Immature natural killer cell (primary cell): ENCODE results near the gene PLPP1. TPM values are rescaled to one million over a fixed set of nuclear protein-coding genes. Genes with fewer than 3 reads are reported as not detected.

Source experiments
- DNase-seq, 3 donors: peaks; one replicate each; pipeline ENCODE4 v3.0.0; 2022; ENCODE audit warnings: mixed read lengths in 1 of 3
- H3K27ac Mint-ChIP-seq, 6 donors: one replicate each; pipeline ENCODE4 v1.8.0; 2020; ENCODE audit warnings: mixed read lengths in 6 of 6, mild to moderate bottlenecking in 5 of 6, inconsistent platforms in 4 of 6, moderate library complexity in 3 of 6
- H3K27me3 Mint-ChIP-seq, 3 donors: one replicate each; pipeline ENCODE4 v1.8.0; 2020 to 2021; ENCODE audit warnings: low read depth in 3 of 3, mild to moderate bottlenecking in 3 of 3, mixed read lengths in 3 of 3, moderate library complexity in 3 of 3, inconsistent platforms in 1 of 3
- H3K36me3 Mint-ChIP-seq, 3 donors: one replicate each; pipeline ENCODE4 v1.8.0; 2020; ENCODE audit warnings: mixed read lengths in 3 of 3, inconsistent platforms in 2 of 3, mild to moderate bottlenecking in 2 of 3
- H3K4me1 Mint-ChIP-seq, 2 donors: one replicate each; pipeline ENCODE4 v1.8.0; 2020; ENCODE audit warnings: inconsistent platforms in 2 of 2, mild to moderate bottlenecking in 2 of 2, mixed read lengths in 2 of 2, moderate library complexity in 1 of 2
- H3K4me3 Mint-ChIP-seq, 5 donors: one replicate each; pipeline ENCODE4 v1.8.0; 2020; ENCODE audit warnings: mild to moderate bottlenecking in 5 of 5, mixed read lengths in 5 of 5, inconsistent platforms in 3 of 5, moderate library complexity in 3 of 5
- H3K9me3 Mint-ChIP-seq, 6 donors: one replicate each; pipeline ENCODE4 v1.8.0; 2020; ENCODE audit warnings: mild to moderate bottlenecking in 6 of 6, mixed read lengths in 6 of 6, inconsistent platforms in 4 of 6, moderate library complexity in 3 of 6
- polyA plus RNA-seq, 3 donors: library from polyadenylated mRNA; unstranded; fragments of 300-500 nt; fragmentation: Illumina TruSeq; gene quantifications; one replicate each; pipeline ENCODE4 v1.2.3, GENCODE V29; 2021

The PLPP1 gene
- polyA plus RNA-seq, 3 donors from 2014 or later: 2.2 to 9.8 (median 3.4) TPM

GRCh38 chr5:55416306-55416705 lies 118.5 kb downstream of the PLPP1 start:
- H3K4me3 Mint-ChIP-seq: no peak overlapping the region
- H3K4me1 Mint-ChIP-seq: peaks cover 12 to 16% of the 10 kb centered on the region in 2 donors
- no peaks in the 10 kb centered on the region for H3K27me3 Mint-ChIP-seq
- H3K9me3 Mint-ChIP-seq: no peaks in the 10 kb centered on the region
- no peak overlapping the region for H3K27ac Mint-ChIP-seq
- H3K36me3 Mint-ChIP-seq: peaks cover 16 to 41% (median 16%) of the 10 kb centered on the region in 3 donors
- DNase-seq: no peak

- H3K9me3 Mint-ChIP-seq: no peaks in the 10 kb centered on the region
- DNase-seq: no peak
- H3K27ac Mint-ChIP-seq: peak overlapping the region in 1 of 6 donors; percentile 4
- peaks cover 20 to 44% (median 21%) of the 10 kb centered on the region in 3 donors for H3K36me3 Mint-ChIP-seq
- H3K4me1 Mint-ChIP-seq: peaks cover 0 to 3% of the 10 kb centered on the region in 2 donors
- no peaks in the 10 kb centered on the region for H3K27me3 Mint-ChIP-seq
- H3K4me3 Mint-ChIP-seq: no peak overlapping the region
Measured at GRCh38 chr5:55415071-55415470, 119.7 kb downstream of the PLPP1 start.

- Mint-ChIP-seq H3K4me1 (no peaks in the 10 kb centered on the region), H3K36me3 (peaks cover 21 to 37% (median 28%) of the 10 kb centered on the region in 3 donors), H3K27me3 (no peaks in the 10 kb centered on the region), H3K27ac (no peak overlapping the region), H3K4me3 (no peak overlapping the region), H3K9me3 (no peaks in the 10 kb centered on the region)
- DNase-seq: no peak
Measured at GRCh38 chr5:55413644-55414043, 121.1 kb downstream of the PLPP1 start.

GRCh38 chr5:55411876-55412275 lies 122.9 kb downstream of the PLPP1 start:
- no peak overlapping the region for H3K27ac Mint-ChIP-seq
- H3K9me3 Mint-ChIP-seq: no peaks in the 10 kb centered on the region
- H3K4me3 Mint-ChIP-seq: no peak overlapping the region
- DNase-seq: no peak
- no peaks in the 10 kb centered on the region for H3K27me3 Mint-ChIP-seq
- no peaks in the 10 kb centered on the region for H3K4me1 Mint-ChIP-seq
- H3K36me3 Mint-ChIP-seq: peaks cover 22 to 39% (median 32%) of the 10 kb centered on the region in 3 donors

- no peaks in the 10 kb centered on the region for H3K9me3 Mint-ChIP-seq
- no peaks in the 10 kb centered on the region for H3K27me3 Mint-ChIP-seq
- no peak for DNase-seq
- H3K4me1 Mint-ChIP-seq: no peaks in the 10 kb centered on the region
- peak overlapping the region in 1 of 6 donors; percentile 2 for H3K27ac Mint-ChIP-seq
- no peak overlapping the region for H3K4me3 Mint-ChIP-seq
- peaks cover 26 to 41% (median 33%) of the 10 kb centered on the region in 3 donors for H3K36me3 Mint-ChIP-seq
Measured at GRCh38 chr5:55410845-55411244, 123.9 kb downstream of the PLPP1 start.

- Mint-ChIP-seq H3K36me3 (peaks cover 26 to 39% (median 32%) of the 10 kb centered on the region in 3 donors), H3K27me3 (no peaks in the 10 kb centered on the region), H3K27ac (no peak overlapping the region), H3K4me3 (no peak overlapping the region), H3K9me3 (no peaks in the 10 kb centered on the region), H3K4me1 (no peaks in the 10 kb centered on the region)
- no peak for DNase-seq
Measured at GRCh38 chr5:55409775-55410174, 125.0 kb downstream of the PLPP1 start.

- Mint-ChIP-seq H3K36me3 (peaks cover 24 to 44% (median 26%) of the 10 kb centered on the region in 3 donors), H3K27ac (peak overlapping the region in 1 of 6 donors; percentile 4), H3K4me1 (no peaks in the 10 kb centered on the region), H3K27me3 (peaks cover 0 to 2% (median 0%) of the 10 kb centered on the region in 3 donors), H3K4me3 (no peak overlapping the region), H3K9me3 (no peaks in the 10 kb centered on the region)
- no peak for DNase-seq
Measured at GRCh38 chr5:55407984-55408383, 126.8 kb downstream of the PLPP1 start.

GRCh38 chr5:55407059-55407684 lies 127.6 kb downstream of the PLPP1 start:
- peak overlapping the region in 1 of 6 donors; percentile 4 for H3K27ac Mint-ChIP-seq
- no peaks in the 10 kb centered on the region for H3K4me1 Mint-ChIP-seq
- H3K4me3 Mint-ChIP-seq: no peak overlapping the region
- no peaks in the 10 kb centered on the region for H3K9me3 Mint-ChIP-seq
- peaks cover 0 to 2% (median 0%) of the 10 kb centered on the region in 3 donors for H3K27me3 Mint-ChIP-seq
- peaks cover 22 to 42% (median 24%) of the 10 kb centered on the region in 3 donors for H3K36me3 Mint-ChIP-seq
- DNase-seq: no peak

- Mint-ChIP-seq H3K4me1 (no peaks in the 10 kb centered on the region), H3K36me3 (peaks cover 22 to 45% (median 24%) of the 10 kb centered on the region in 3 donors), H3K9me3 (no peaks in the 10 kb centered on the region), H3K4me3 (no peak overlapping the region), H3K27me3 (peaks cover 0 to 2% (median 0%) of the 10 kb centered on the region in 3 donors), H3K27ac (no peak overlapping the region)
- no peak for DNase-seq
Measured at GRCh38 chr5:55406292-55406691, 128.5 kb downstream of the PLPP1 start.

GRCh38 chr5:55402199-55402598 lies 132.6 kb downstream of the PLPP1 start:
- H3K4me3 Mint-ChIP-seq: no peak overlapping the region
- no peak overlapping the region for H3K27ac Mint-ChIP-seq
- H3K4me1 Mint-ChIP-seq: peaks cover 2 to 5% of the 10 kb centered on the region in 2 donors
- no peak for DNase-seq
- peaks cover 9 to 46% (median 13%) of the 10 kb centered on the region in 3 donors for H3K36me3 Mint-ChIP-seq
- peaks cover 0 to 2% (median 2%) of the 10 kb centered on the region in 3 donors for H3K27me3 Mint-ChIP-seq
- no peaks in the 10 kb centered on the region for H3K9me3 Mint-ChIP-seq

GRCh38 chr5:55393501-55394175 lies 141.1 kb downstream of the PLPP1 start:
- peaks cover 30 to 52% (median 40%) of the 10 kb centered on the region in 3 donors for H3K36me3 Mint-ChIP-seq
- peaks cover 0 to 2% (median 0%) of the 10 kb centered on the region in 6 donors for H3K9me3 Mint-ChIP-seq

GRCh38 chr5:55392669-55393068 lies 142.1 kb downstream of the PLPP1 start:
- H3K4me1 Mint-ChIP-seq: peaks cover 0 to 2% of the 10 kb centered on the region in 2 donors
- H3K27ac Mint-ChIP-seq: no peak overlapping the region
- H3K27me3 Mint-ChIP-seq: no peaks in the 10 kb centered on the region
- peaks cover 35 to 50% (median 43%) of the 10 kb centered on the region in 3 donors for H3K36me3 Mint-ChIP-seq
- H3K9me3 Mint-ChIP-seq: peaks cover 0 to 2% (median 0%) of the 10 kb centered on the region in 6 donors
- DNase-seq: no peak
- H3K4me3 Mint-ChIP-seq: no peak overlapping the region

More at GRCh38 chr5:55393501-55394175, 141.1 kb downstream of the PLPP1 start:
- DNase-seq: no peak
- Mint-ChIP-seq H3K27ac (no peak overlapping the region), H3K27me3 (no peaks in the 10 kb centered on the region), H3K4me3 (no peak overlapping the region), H3K4me1 (peaks cover 3% of the 10 kb centered on the region in 2 donors)

GRCh38 chr5:55391707-55392106 lies 143.1 kb downstream of the PLPP1 start:
- Mint-ChIP-seq H3K4me3 (no peak overlapping the region), H3K27me3 (no peaks in the 10 kb centered on the region), H3K27ac (no peak overlapping the region), H3K9me3 (peaks cover 0 to 2% (median 0%) of the 10 kb centered on the region in 6 donors), H3K4me1 (peaks cover 0 to 2% of the 10 kb centered on the region in 2 donors), H3K36me3 (peaks cover 36 to 51% (median 40%) of the 10 kb centered on the region in 3 donors)
- no peak for DNase-seq

GRCh38 chr5:55387865-55388264 lies 146.9 kb downstream of the PLPP1 start:
- Mint-ChIP-seq H3K9me3 (peaks cover 5 to 20% (median 13%) of the 10 kb centered on the region in 6 donors), H3K27me3 (peaks cover 0 to 1% (median 0%) of the 10 kb centered on the region in 3 donors), H3K27ac (no peak overlapping the region), H3K4me1 (peaks cover 0 to 12% of the 10 kb centered on the region in 2 donors), H3K36me3 (peaks cover 52 to 69% (median 59%) of the 10 kb centered on the region in 3 donors), H3K4me3 (no peak overlapping the region)
- DNase-seq: no peak
